ENCODE data around the gene MDFIC. TPM values are rescaled to one million over a fixed set of nuclear protein-coding genes. Genes with fewer than 3 reads are reported as not detected.

MDFIC gene
- total and polyA plus RNA-seq, 2 experiments from 2014 or later = 3.0 to 5.2 TPM

GRCh38 chr7:115066050-115066449, 144.2 kb downstream of the MDFIC start:
- H3K27me3 Mint-ChIP-seq (ENCODE audit: insufficient read depth, low read depth, poor library complexity) = no peaks in the 10 kb centered on the region
- TF ChIP-seq ZNF462 (CRISPR knock-in tag; IDR thresholded peaks at IDR 0.05) (no peak), POLR2AphosphoS5 (IDR thresholded peaks at IDR 0.05; ENCODE audit: low read depth) (no peak), NANOG (IDR thresholded peaks at IDR 0.05; ENCODE audit: borderline replicate concordance) (no peak), REST (IDR thresholded peaks at IDR 0.05; ENCODE audit: unreplicated experiment) (no peak), ZNF114 (CRISPR knock-in tag; IDR thresholded peaks at IDR 0.05) (no peak), ETS1 (IDR thresholded peaks at IDR 0.05) (no peak), STAT1 (IDR thresholded peaks at IDR 0.05; ENCODE audit: unreplicated experiment) (no peak), ZNF331 (CRISPR knock-in tag; IDR thresholded peaks at IDR 0.05; ENCODE audit: low read depth) (no peak), CTCF (conservative IDR thresholded peaks at IDR 0.05; ENCODE audit: low read depth in 2 of 2) (no peak), EZH2phosphoT487 (IDR thresholded peaks at IDR 0.05; ENCODE audit: unreplicated experiment) (no peak), EZH2 (IDR thresholded peaks at IDR 0.05; ENCODE audit: low read depth, unreplicated experiment) (no peak), JUNB (IDR thresholded peaks at IDR 0.05; ENCODE audit: unreplicated experiment) (no peak), CREB1 (CRISPR knock-in tag; IDR thresholded peaks at IDR 0.05; ENCODE audit: low read depth) (no peak)
- Histone ChIP-seq H3K4me1 (ENCODE audit: insufficient read depth) (no peaks in the 10 kb centered on the region), H3K27ac (ENCODE audit: low read depth) (no peak overlapping the region), H3K36me3 (ENCODE audit: insufficient read depth) (no peaks in the 10 kb centered on the region), H2AFZ (no peak overlapping the region), H3F3A (replicated peaks; ENCODE audit: low read depth) (no peaks in the 10 kb centered on the region), H4K20me1 (replicated peaks; ENCODE audit: insufficient read depth) (no peaks in the 10 kb centered on the region), H3K79me2 (replicated peaks; ENCODE audit: insufficient read depth) (no peaks in the 10 kb centered on the region), H3K4me3 (no peak overlapping the region), H3K27me3 (ENCODE audit: insufficient read depth) (no peaks in the 10 kb centered on the region), H3K9me2 (ENCODE audit: insufficient read depth) (no peaks in the 10 kb centered on the region), H3K4me2 (no peak overlapping the region)
- ATAC-seq (no peak), DNase-seq (ENCODE audit: low spot score) (no peak)
- H3K27ac Mint-ChIP-seq = no peak overlapping the region
- H3K4me1 Mint-ChIP-seq = peaks cover 2% of the 10 kb centered on the region; the same call in 1 of the 3 replicates
- no peaks in the 10 kb centered on the region for H3K36me3 Mint-ChIP-seq (ENCODE audit: low read depth)
- H3K9me3 Mint-ChIP-seq = no peaks in the 10 kb centered on the region
- H3K4me3 Mint-ChIP-seq = no peak overlapping the region
